ENCODE measurements around the gene EIF2S3.
"Not testable (repeated sequence)": the region's sequence is repeated elsewhere in the genome, so short reads cannot be mapped to it uniquely, and the experiment has no call there.

The EIF2S3 gene

DNA sequence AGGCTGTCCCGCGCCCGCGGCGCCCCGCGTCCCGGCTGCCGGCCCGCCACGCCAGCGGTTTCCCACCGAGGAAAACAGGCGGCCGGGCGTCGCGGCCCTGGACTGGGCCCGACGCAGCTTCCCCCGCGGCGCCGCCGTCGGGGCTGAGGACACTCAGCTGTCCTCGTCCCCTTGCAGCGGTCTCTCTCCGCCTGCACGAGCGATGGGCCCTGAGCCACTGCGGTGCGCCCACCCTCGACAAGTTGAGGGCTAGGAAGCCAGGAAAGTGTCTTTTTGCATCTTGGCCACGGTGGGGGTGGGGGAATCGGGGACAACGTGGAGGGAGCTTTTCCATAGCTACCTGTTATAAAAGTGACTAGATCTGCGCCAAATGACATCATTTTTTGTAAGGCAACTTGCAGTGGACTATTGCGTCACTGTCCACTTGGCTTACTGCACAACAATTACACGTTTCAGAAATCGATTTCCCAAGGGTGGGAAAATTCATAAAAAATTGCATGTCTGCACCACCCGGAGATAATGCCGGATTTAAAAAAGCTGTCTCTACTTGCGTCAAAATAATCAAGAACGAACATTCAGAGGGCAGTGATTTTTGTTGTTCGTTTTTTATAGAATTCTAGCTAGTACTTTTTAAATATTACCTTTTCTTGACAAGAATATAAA lies 28.9 kb upstream of the EIF2S3 start:
- Histone ChIP-seq H3K27ac (peak overlapping the region; percentile 87 to 97), H3K4me3 (peak overlapping the region; percentile 78)
- no peak for DNase-seq (ENCODE audit: low spot score)
- TF ChIP-seq CTCF (IDR thresholded peaks at IDR 0.05) = no peak

DNA sequence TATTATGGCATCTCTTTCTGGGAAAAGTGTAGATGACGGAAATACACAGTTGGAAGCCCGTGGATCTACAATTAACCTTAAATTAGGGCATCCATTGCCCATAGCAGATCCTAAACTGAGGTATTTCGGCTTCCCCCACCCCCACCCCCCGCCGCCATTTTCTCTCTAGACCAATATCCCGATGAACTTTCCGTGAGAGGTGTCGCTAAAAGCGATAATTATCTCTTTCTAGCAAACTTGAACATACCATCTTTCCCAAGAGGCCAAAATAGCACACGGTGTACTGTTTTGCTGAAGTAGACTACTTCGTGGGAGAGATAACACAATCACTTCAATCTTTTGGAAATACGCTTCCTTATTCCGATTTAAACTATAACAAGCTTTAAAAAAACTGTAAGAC lies 28.3 kb upstream of the EIF2S3 start:
- Histone ChIP-seq H3K4me3 (peak overlapping the region; percentile 78), H3K27ac (peak overlapping the region; percentile 87 to 97)
- TF ChIP-seq CTCF (IDR thresholded peaks at IDR 0.05) = no peak
- DNase-seq (ENCODE audit: low spot score) = no peak

- H3K4me3 ChIP-seq = peak within 1 kb of the TSS; percentile 78
- TF ChIP-seq CTCF (IDR thresholded peaks at IDR 0.05) = no peak
- DNase-seq (ENCODE audit: low spot score) = no peak
- H3K27ac ChIP-seq = peak within 1 kb of the TSS; percentile 87 to 97
Observed at GRCh38 chrX:24027086-24027485, 27.7 kb upstream of the EIF2S3 start, which contains the start of gene KLHL15. KLHL15 (minus strand) TSS chrX:24027186; CDS start chrX:24006693, 20,493 bp downstream.

GRCh38 chrX:24027985-24028384 lies 26.8 kb upstream of the EIF2S3 start:
- H3K4me3 ChIP-seq = no peak overlapping the region
- DNase-seq (ENCODE audit: low spot score) = no peak
- no peak overlapping the region for H3K27ac ChIP-seq
- no peak for TF ChIP-seq CTCF (IDR thresholded peaks at IDR 0.05)

GRCh38 chrX:24030597-24030996 lies 24.2 kb upstream of the EIF2S3 start:
- H3K4me3 ChIP-seq = no peak overlapping the region
- no peak for DNase-seq (ENCODE audit: low spot score)
- TF ChIP-seq CTCF (IDR thresholded peaks at IDR 0.05) = no peak
- no peak overlapping the region for H3K27ac ChIP-seq

DNA sequence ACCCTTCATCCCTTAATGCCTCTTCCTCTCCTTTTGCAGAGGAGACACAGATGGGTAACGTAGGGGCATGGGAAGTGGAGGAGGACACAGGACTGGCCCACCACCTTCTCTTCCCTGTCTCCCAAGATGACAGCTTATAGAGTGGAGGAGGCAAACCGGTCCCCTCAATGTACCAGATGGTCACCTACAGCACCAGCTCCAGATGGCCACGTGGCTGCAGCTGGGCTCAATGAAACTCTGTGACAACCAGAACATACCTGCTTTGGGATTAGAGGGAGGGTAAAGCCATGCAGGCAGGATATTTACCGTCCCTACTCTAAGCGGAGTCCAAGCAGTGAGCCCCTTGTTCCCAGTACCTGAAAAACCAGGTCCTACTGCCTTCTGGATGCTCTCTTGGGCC lies 20.3 kb upstream of the EIF2S3 start:
- Histone ChIP-seq H3K27ac (no peak overlapping the region), H3K4me3 (no peak overlapping the region)
- no peak for DNase-seq (ENCODE audit: low spot score)
- no peak for TF ChIP-seq CTCF (IDR thresholded peaks at IDR 0.05)

DNA sequence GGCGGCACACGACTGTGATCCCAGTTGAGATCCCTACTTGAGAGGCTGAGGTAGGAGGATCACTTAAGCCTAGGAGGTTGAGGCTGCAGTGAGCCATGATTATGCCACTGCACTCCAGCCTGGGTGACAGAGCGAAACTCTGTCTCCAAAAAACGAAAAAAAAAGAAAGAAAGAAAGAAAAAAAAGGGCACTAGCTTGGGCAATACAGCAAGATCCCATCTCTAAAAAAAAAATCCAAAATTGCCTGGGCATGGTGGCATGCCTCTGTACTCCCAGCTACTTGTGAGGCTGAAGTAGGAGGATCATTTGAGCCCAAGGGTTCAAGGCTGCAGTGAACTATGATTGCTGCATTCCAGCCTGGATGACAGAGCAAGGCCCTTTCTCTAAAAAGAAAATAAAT lies 17.0 kb upstream of the EIF2S3 start:
- H3K4me3 ChIP-seq = no peak overlapping the region
- DNase-seq (ENCODE audit: low spot score) = no peak
- no peak for TF ChIP-seq CTCF (IDR thresholded peaks at IDR 0.05)
- no peak overlapping the region for H3K27ac ChIP-seq

DNA sequence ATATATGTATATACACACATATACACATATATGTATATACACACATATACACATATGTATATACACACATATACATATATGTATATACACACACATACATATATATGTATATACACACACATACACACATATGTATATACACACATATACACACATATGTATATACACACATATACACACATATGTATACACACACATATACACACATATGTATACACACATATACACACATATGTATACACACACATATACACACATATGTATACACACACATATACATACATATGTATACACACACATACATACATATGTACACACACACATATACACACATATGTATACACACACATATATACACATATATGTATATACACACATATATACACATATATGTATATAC lies 8.7 kb upstream of the EIF2S3 start:
- H3K4me3 ChIP-seq; H3K27ac ChIP-seq; DNase-seq (ENCODE audit: low spot score): not testable (repeated sequence)

GRCh38 chrX:24049643-24050042 lies 5.1 kb upstream of the EIF2S3 start:
- H3K27ac ChIP-seq; H3K4me3 ChIP-seq; DNase-seq (ENCODE audit: low spot score): not testable (repeated sequence)

GRCh38 chrX:24050522-24051318 lies 4.0 kb upstream of the EIF2S3 start:
- not testable (repeated sequence) for H3K4me3 ChIP-seq; DNase-seq (ENCODE audit: low spot score); H3K27ac ChIP-seq
